ENCODE results near the gene FZD1.
A peak's percentile ranks its signal among the peaks of the same experiment; 100 is the strongest.

The FZD1 gene

GRCh38 chr7:91264046-91264923 lies at the start of gene FZD1:
TSS of gene FZD1 (plus strand) at chr7:91264433. CDS start at chr7:91264881, 448 bp downstream.
- peak; percentile 99 for DNase-seq (ENCODE audit: low spot score)

- DNase-seq (ENCODE audit: low spot score), result no peak
These were observed 37.8 kb upstream of the FZD1 start for GRCh38 chr7:91226411-91226810.

GRCh38 chr7:91228327-91228726 lies 35.9 kb upstream of the FZD1 start:
- DNase-seq (ENCODE audit: low spot score), result no peak

- DNase-seq (ENCODE audit: low spot score), result no peak
These were observed 35.2 kb upstream of the FZD1 start for GRCh38 chr7:91228927-91229558.

GRCh38 chr7:91230100-91230499 lies 34.1 kb upstream of the FZD1 start:
- no peak for DNase-seq (ENCODE audit: low spot score)

- no peak for DNase-seq (ENCODE audit: low spot score)
These were observed 33.7 kb upstream of the FZD1 start for GRCh38 chr7:91230503-91230902.

- DNase-seq (ENCODE audit: low spot score), result no peak
These were observed 31.0 kb upstream of the FZD1 start for GRCh38 chr7:91233212-91233611.

GRCh38 chr7:91235211-91235832 lies 28.9 kb upstream of the FZD1 start:
- no peak for DNase-seq (ENCODE audit: low spot score)

GRCh38 chr7:91239171-91239604 lies 25.0 kb upstream of the FZD1 start:
- peak; percentile 95 for DNase-seq (ENCODE audit: low spot score)

GRCh38 chr7:91239772-91240171 lies 24.5 kb upstream of the FZD1 start:
- no peak for DNase-seq (ENCODE audit: low spot score)

GRCh38 chr7:91240376-91240941 lies 23.8 kb upstream of the FZD1 start:
- DNase-seq (ENCODE audit: low spot score), result no peak

GRCh38 chr7:91242097-91242844 lies 22.0 kb upstream of the FZD1 start:
- DNase-seq (ENCODE audit: low spot score), result peak; percentile 72

GRCh38 chr7:91243591-91244301 lies 20.5 kb upstream of the FZD1 start:
- peak; percentile 39 for DNase-seq (ENCODE audit: low spot score)

GRCh38 chr7:91247500-91247899 lies 16.7 kb upstream of the FZD1 start:
- DNase-seq (ENCODE audit: low spot score), result no peak

- DNase-seq (ENCODE audit: low spot score), result peak; percentile 42
These were observed 15.2 kb upstream of the FZD1 start for GRCh38 chr7:91248996-91249395.

- peak; percentile 79 for DNase-seq (ENCODE audit: low spot score)
These were observed 14.6 kb upstream of the FZD1 start for GRCh38 chr7:91249506-91250233.

- DNase-seq (ENCODE audit: low spot score), result no peak
These were observed 13.5 kb upstream of the FZD1 start for GRCh38 chr7:91250706-91251105.

GRCh38 chr7:91251877-91252276 lies 12.4 kb upstream of the FZD1 start:
- DNase-seq (ENCODE audit: low spot score), result no peak

- peak; percentile 38 for DNase-seq (ENCODE audit: low spot score)
These were observed 718 bp upstream of the FZD1 start for GRCh38 chr7:91263384-91264045.

Measured in kidney tubule cell (primary cell).